A673 (cell line): ENCODE results near the gene SLC6A18. TPM values are rescaled to one million over a fixed set of nuclear protein-coding genes. Genes with fewer than 3 reads are reported as not detected.

Experiments used
- BruUV-seq: library from RNA; stranded (reverse); fragments of 400-500 nt; replicated peaks from 2 replicates; lab custom pipeline; 2021; lab: Mats Ljungman, UMichigan
- CTCF ChIA-PET: fragments of 300-600 bp; sonication (Branson Sonifier 250); formaldehyde crosslinking; loops from one replicate; lab custom pipeline; 2022; ENCODE audit warnings: antibody characterized with exemption; lab: Charles Lee
- POLR2A ChIA-PET: fragments of 300-600 bp; sonication (Branson Sonifier 250); formaldehyde crosslinking; loops from one replicate; lab custom pipeline; 2022; ENCODE audit warnings: antibody characterized with exemption; ENCODE audit not compliant: low non-redundant PET; lab: Charles Lee
- DNase-seq: peaks from one replicate; pipeline ENCODE4 v3.0.0-alpha.2; 2015; ENCODE audit warnings: low spot score
- H3K27ac ChIP-seq: fragments of 200-600 bp; sonication (generic); 2 replicates; pipeline ENCODE4 v1.5.1; 2016; ENCODE audit warnings: mixed run types, low read depth, mild to moderate bottlenecking, mixed read lengths, antibody characterized with exemption, low read length; ENCODE audit not compliant: poor library complexity, severe bottlenecking
- H3K27me3 ChIP-seq: fragments of 200-600 bp; sonication (generic); replicated peaks from 2 replicates; pipeline ENCODE4 v1.6.1; 2017; ENCODE audit warnings: mixed run types, low read depth, mild to moderate bottlenecking, mixed read lengths, antibody characterized with exemption, low read length; ENCODE audit not compliant: insufficient read depth, poor library complexity
- H3K36me3 ChIP-seq: fragments of 200-600 bp; sonication (generic); 2 replicates; pipeline ENCODE4 v1.6.1; 2016; ENCODE audit warnings: mixed run types, mild to moderate bottlenecking, mixed read lengths, antibody characterized with exemption, low read length; ENCODE audit not compliant: insufficient read depth, poor library complexity, severe bottlenecking
- H3K4me1 ChIP-seq: fragments of 200-600 bp; sonication (generic); 2 replicates; pipeline ENCODE4 v1.6.1; 2017; ENCODE audit warnings: mixed run types, mild to moderate bottlenecking, mixed read lengths, antibody characterized with exemption, low read length; ENCODE audit not compliant: insufficient read depth, poor library complexity, severe bottlenecking
- H3K4me3 ChIP-seq: fragments of 200-600 bp; sonication (generic); 2 replicates; pipeline ENCODE4 v1.5.1; 2016; ENCODE audit warnings: low read depth, mixed run types, mild to moderate bottlenecking, mixed read lengths, low read length; ENCODE audit not compliant: poor library complexity, severe bottlenecking
- H3K9me3 ChIP-seq: fragments of 200-600 bp; sonication (generic); 2 replicates; pipeline ENCODE4 v1.6.1; 2016; ENCODE audit warnings: mixed run types, low read depth, mild to moderate bottlenecking, mixed read lengths, antibody characterized with exemption, low read length; ENCODE audit not compliant: poor library complexity, severe bottlenecking
- CTCF ChIP-seq: fragments of 300-800, 200-600 bp; sonication (generic); conservative IDR thresholded peaks from 2 replicates; pipeline ENCODE4 v1.5.1; 2017; ENCODE audit warnings: low read depth, mild to moderate bottlenecking, antibody characterized with exemption, low read length, moderate library complexity, mixed read lengths
- EZH2 ChIP-seq: fragments of 200-600 bp; sonication (generic); IDR thresholded peaks from 2 replicates; pipeline ENCODE4 v1.6.1; 2017; ENCODE audit warnings: borderline replicate concordance, low read depth, mild to moderate bottlenecking, mixed read lengths, antibody characterized with exemption, low read length; ENCODE audit not compliant: poor library complexity, severe bottlenecking
- intact Hi-C: fragments of 100-400 bp; cut with micrococcal nuclease; formaldehyde crosslinking; loops from one replicate; pipeline ENCODE4 v1.10.0; 2022; ENCODE audit not compliant: unreplicated experiment
- total RNA-seq: library from RNA; stranded (reverse); gene quantifications from 2 replicates; pipeline ENCODE4 v1.2.3, GENCODE V29; 2021

Gene SLC6A18
- total RNA-seq, 1 experiment from 2014 or later = not detected

- Histone ChIP-seq H3K27me3 (peaks cover 3% of the 10 kb centered on the region), H3K4me3 (no peak overlapping the region), H3K4me1 (no peaks in the 10 kb centered on the region), H3K36me3 (no peaks in the 10 kb centered on the region), H3K27ac (no peak overlapping the region), H3K9me3 (no peaks in the 10 kb centered on the region)
- ChIA-PET CTCF (no interaction called here), POLR2A (no interaction called here)
- BruUV-seq = no TSS peak
- no peak for DNase-seq
- TF ChIP-seq CTCF (no peak), EZH2 (no peak)
- intact Hi-C loops = no loop called here
These were observed 29.0 kb downstream of the SLC6A18 start for GRCh38 chr5:1254196-1254595.

GRCh38 chr5:1255081-1255561 is 29.9 kb downstream of the SLC6A18 start:
- POLR2A ChIA-PET = interaction anchor here (0.6 kb wide), 1 partner anchor 8 kb away, joined by 3 read pairs; no protein-coding TSS in a partner anchor
- Histone ChIP-seq H3K4me3 (no peak overlapping the region), H3K27ac (no peak overlapping the region), H3K9me3 (no peaks in the 10 kb centered on the region), H3K4me1 (no peaks in the 10 kb centered on the region), H3K36me3 (no peaks in the 10 kb centered on the region), H3K27me3 (no peaks in the 10 kb centered on the region)
- intact Hi-C loops = no loop called here
- BruUV-seq = no TSS peak
- TF ChIP-seq CTCF = no peak
- CTCF ChIA-PET = no interaction called here
- no peak for DNase-seq

- intact Hi-C loops = no loop called here
- Histone ChIP-seq H3K36me3 (no peaks in the 10 kb centered on the region), H3K27ac (no peak overlapping the region), H3K4me3 (no peak overlapping the region), H3K9me3 (no peaks in the 10 kb centered on the region), H3K4me1 (no peaks in the 10 kb centered on the region), H3K27me3 (no peaks in the 10 kb centered on the region)
- POLR2A ChIA-PET = no interaction called here
- CTCF ChIA-PET = no interaction called here
- no peak for DNase-seq
- TF ChIP-seq CTCF (no peak), EZH2 (no peak)
- BruUV-seq = no TSS peak
These were observed 31.6 kb downstream of the SLC6A18 start for GRCh38 chr5:1256776-1257175.
